Left forelimb (tissue), 1 donor: ENCODE results near the gene NECAB2.

Experiments
- DNase-seq: peaks from one replicate; pipeline ENCODE4 v3.0.0-alpha.2; 2018; ENCODE audit warnings: low spot score

The NECAB2 gene

DNA sequence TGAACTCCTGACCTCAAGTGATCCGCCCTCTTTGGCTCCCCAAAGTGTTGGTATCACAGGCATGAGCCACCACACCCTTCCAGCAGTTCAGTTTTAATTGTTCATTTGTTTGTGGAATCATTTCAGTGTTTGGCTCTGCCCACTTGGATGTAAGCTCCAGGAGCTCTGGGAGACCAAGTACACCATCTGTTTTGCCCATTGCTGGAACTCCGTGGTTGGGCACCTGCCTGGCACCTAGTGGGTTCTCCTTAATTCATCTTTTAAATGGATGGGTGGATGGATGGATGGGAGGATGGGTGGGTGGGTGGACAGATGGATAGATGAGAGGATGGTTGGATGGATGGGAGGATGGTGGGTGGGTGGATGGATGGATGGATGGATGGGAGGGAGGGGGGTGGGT, 953 bp upstream of the NECAB2 start:
- DNase-seq: no peak

DNA sequence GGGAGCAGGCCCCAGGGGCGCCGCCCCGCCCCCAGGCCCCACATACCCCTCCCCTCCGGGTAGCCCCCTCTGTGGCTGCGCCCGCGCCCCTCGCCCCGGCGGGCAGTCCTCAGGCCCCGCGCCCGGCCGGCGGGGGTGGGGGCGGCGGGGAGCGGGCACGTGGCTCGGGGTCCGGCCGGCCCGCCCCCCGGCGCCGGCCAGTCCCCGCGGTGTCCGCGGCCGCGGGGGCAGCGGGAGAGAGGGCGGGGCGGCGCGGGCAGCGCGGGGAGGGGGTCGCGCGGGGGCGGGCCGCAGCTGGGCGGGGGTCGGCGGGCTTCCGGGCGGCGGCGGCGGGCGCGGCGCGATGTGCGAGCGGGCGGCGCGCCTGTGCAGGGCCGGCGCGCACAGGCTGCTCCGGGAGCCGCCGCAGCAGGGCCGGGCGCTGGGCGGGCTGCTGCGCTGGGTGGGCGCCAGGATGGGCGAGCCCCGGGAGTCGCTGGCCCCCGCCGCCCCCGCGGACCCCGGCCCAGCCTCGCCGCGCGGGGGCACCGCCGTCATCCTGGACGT, 335 bp downstream of the NECAB2 start:
- DNase-seq: no peak

DNA sequence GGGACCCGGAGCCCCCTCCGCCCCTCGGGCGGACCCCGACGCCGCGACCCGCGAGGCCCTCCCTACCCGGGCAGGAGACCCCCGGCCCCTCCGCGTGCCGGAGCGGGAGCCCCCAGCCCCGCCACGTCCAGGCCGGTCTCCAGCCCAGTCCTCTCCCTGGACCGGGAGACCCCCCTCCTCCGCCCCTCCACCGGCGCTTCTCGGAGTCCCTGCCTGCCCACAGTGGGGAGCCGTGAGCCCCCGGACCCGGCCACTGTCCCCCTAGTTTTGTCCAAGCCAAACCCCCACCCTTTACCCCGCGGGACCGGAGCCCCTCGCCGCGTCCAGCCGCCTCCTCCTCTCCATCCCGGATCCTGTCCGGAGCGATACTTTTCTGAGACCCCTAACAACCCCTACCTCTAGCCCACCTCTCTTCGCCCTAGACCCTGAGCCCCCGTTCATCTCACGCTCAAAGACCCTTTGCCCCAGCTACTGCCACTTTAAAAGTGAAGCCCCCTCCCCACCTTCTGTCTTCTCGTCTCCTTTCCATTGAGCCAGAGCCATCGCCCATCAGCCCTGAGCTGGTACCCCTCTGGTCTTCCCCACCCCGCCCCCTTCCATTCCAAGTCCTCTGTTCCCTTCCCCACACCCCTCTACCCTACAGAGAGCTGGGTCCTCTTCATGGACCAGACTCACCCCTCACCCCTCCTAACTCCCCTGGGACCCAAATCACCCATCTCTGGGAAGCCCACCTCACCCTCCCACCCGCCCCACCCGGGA, 1.0 kb downstream of the NECAB2 start:
- DNase-seq: no peak

DNA sequence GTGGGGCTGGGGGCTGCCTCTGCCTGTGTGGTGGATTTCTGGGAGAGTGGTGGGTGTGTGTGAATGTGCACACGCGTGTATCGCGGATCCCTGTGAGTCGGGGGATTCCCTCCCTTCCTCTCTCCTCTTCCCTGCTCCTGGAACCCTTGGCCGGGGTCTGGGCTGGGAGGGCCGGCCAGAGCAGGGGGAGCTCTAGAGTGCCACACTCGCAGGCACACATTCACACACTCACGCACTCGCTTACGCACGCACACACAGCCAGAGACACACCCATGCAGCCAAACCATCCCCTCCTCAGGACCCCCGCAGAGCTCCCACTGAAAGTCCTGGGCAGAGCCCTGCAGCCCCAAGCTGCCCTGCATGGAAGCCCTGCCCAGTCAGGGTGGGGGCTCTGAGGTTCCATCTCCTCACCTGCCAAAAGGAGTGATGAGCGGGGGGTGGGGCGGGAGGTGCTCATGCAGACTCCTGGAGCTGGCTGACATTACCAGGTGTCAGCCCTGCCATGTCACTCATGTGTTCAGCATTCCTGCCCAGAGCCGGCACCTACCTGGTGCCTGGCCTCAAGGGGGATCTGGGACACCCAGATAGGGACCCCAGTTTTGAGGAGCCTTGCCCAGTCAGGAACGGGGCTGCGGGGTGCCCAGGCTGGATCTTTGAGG, 1.9 kb downstream of the NECAB2 start:
- DNase-seq: no peak

DNA sequence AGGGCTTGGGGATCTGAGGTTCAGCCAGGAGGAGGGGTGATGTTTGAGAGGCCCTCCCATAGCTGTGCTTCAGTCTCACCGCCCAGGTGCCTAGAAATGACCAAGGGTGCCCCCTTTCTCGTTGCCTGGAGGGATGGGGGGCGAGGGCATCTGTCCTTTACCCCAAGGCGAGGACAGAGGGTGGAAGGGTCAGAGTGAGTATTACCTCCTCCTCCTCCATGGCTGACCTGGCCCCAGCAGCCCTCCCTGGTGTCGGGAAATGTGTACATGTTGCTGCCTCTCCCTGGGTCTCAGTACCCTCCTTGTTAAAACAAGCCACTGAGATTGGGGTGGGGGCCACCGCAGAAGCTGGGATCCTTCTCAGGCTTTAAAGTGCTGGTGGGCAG, 2.4 kb downstream of the NECAB2 start:
- DNase-seq: no peak

DNA sequence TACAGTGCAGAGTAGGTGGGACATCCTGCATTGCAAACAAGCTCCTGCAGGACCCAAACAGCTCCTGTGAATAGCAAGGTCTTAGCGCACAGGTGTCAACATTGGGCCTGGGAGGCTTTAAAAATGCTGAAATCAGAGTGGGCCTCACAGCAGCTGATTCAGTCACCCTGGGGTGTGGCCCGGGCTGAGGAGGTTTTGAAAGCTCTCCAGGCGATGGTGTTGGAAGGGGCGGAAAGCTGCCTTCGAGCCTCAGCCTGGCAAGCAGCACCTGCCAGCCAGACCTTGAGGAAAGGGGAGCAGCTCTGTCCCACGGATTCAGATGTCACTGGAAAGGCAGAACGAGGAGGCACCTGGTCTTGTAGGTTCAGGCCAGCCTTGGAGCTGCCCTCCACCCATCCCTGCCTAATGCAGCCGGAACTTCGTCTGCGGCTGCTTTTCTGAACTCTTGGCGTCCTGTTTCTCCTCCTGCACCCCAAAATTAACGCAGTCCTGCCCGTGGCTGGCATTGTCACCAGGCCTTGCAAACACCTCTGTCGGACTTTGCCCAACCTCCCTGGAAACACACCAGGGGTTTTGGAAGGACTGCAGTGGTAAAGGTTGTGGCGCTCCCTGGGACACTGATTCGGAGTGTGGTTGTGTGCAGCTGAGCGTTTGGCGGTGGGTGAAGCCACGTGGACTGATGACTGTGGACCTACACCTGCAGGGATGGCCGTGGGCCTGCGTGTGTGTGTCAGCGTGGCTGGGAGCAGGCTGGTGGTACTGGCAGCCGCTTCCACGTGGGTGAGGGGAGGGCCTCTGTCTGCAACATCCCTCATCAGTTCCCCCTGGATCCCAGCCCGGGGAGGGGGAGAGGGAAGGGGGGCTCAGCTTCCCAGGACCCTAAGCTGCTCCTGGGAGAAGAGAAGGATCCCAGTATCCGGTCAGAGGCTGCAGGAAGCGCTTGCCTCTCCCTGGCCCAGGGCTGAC, 3.4 kb downstream of the NECAB2 start:
- no peak for DNase-seq

DNA sequence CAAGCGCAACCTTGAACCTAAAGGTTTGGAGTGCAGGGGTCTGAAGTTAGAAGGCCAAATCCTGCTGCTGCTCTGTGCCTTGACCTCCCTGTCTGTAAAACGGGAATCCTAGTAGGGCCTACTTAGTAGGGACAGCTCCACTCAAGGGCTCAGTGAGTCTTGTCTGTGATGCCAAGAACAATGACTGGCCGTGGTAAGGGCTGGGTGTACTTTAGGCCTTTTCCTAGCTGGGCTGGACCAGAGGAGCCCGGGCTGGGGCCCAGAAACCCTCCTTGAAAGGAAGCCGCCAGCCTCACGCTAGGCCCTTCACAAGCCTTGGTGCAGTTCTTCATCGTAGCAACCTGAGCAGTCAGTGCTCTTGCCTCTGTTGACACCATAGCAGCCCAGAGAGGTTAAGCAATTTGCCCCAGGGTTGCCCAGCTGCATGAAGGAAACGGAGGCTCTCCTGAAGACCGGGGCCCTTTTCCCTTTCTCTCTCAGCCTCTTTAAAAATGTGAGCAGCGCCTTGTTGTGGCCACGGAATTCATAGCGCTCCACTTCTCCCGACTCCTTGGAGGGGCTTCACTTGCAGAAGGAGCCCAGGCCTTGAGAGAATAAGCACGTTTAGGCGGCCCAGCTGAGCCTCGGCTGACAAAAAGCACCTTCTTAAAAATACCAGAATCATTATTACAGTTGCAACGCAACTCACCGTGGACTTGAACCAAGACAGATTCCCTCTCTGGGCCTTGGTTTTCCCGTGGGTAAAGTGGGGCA, 4.4 kb downstream of the NECAB2 start:
- no peak for DNase-seq

DNA sequence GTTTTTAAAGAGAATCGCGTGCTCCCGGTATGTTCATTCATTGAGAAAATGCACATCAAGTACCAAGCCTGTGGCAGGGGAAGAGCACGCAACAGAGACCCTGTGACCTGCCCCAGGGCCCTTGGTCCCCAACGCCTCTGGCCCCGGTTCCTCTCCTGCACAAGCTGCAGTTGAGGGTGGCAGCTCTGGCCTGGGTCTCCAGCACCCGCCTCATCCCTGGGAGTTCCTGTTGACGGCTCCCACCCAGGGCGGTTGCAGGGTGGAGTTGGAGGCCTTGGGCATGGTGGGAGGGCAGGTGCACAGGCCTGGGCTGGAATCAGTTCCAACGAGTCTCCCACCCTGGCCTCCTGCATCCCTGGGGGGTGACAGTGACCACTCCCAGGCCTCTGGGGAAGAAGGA, 5.0 kb downstream of the NECAB2 start:
- DNase-seq: no peak

DNA sequence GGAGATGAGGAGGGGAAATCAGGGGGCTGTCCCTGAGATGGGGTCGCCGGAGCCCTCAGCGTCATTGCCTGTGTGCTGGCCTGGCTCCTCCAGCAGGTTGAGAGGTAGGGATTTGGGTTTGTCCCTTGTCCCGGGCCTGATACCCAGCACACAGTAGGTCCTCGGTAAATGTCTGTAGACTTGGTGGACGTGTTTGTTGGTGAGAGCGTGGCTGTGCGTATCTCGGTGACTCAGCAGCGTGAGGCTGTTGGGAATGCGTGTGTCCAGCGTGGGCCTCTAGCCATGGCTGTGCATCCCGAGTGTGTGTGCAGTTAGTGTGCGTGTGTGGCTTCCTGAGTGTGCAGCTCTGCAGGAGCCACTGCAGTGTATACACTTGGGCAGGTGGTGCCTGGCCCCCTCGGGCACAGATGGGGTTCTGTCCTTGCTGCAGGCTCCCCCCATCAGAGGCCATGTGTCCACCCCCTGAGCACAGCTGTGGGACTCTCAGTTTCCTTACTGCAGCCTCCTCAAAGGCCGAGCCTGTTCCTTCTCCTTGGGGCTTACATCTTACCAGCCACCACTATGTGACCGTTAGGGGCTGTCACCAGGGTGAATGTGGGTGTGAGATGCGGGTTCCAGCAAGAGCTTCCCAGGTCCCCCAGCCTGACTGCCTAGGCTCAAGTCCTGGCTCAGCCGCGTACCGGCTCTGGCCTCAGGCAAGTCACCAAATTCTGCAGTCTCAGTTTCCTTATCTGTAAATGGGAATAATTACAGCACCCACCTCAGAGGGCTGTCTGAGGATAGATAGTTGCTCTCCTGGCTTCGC, 5.7 kb downstream of the NECAB2 start:
- DNase-seq: no peak

DNA sequence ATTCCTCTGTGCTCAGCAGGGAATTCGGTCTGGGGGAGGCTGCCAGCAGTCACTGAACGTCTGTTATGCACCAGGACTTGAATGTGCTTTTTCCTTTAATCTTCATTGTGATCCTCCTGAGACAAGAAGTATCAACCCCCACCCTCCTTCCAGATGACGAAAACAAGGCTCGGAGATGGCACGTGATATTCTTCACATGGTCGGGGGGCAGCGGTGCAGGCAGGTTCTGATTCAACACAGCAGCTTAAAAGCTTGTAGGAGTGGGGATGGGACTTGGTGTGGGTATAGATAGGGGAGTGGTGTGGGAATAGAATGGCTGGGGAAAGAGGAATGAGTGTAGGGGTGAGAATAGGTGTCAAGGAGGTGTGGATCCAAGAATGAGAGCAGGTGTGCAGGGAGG, 6.4 kb downstream of the NECAB2 start:
- DNase-seq: no peak

DNA sequence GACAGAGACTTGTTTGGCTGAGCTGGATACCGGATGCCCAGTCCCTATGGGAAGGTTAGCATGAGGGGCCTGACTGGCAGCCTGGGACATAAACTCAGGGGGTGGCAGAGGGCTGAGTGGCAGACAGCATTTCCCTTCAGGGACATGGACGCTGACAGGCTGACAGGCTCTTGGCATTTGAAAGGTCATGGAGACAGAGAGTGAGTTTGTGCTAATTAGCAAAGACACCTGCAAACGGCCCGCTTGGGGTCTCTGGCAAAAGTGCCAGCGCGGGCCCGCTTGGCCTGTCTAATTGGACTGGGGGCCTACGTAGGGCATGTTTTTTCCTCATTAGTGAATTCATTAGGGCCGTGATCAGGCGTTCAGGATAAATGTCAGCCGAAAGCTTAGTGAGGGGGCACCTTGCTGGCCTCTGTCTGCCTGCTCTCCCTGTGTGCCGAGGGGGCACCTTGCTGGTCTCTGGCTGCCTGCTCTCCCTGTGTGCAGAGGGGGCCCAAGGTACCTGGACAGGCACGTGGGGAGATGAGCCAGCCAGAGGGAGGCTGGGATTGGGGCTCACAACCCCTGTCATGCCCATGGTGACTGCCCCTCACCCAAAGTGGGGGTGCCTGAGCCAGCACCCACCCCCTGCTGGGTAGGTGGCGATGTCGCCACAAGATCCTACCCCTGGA, 7.7 kb downstream of the NECAB2 start:
- DNase-seq: no peak

DNA sequence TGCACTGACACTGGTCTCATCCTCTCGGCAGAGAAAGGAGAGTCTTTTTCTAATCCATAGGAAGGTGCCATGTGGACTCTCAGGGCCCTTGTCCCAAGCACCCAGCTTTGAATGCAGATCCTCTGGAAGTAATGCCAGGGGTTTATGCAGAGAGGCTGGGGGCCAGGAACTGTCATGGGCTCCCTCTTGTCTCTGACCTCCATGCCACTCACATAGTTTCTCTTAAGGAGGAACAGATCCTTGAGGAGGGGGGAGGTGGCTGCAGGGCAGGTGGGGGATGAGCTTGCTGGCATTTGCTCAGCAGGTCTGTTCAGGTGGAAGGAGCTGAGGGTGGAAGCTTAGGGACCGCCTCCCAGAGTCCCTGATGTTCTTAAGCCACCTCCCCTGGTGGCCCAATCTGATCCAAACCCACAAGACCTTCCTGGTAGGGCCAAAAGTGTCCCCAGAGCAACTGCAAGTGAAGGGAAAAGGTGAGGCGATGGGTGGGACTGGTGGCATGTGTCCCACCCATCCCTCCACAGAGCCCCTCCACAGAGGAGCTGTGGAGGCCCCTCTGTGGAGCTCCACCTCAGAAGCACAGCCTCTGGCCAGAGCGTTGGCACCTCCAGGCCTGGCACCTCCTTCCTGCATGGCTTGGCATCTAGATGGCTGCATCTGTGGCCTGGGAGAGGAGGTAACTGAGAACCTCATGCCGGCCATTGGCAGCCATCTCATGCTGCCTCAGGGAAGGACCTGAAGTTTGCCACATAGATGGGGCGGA, 9.2 kb downstream of the NECAB2 start:
- DNase-seq: no peak

DNA sequence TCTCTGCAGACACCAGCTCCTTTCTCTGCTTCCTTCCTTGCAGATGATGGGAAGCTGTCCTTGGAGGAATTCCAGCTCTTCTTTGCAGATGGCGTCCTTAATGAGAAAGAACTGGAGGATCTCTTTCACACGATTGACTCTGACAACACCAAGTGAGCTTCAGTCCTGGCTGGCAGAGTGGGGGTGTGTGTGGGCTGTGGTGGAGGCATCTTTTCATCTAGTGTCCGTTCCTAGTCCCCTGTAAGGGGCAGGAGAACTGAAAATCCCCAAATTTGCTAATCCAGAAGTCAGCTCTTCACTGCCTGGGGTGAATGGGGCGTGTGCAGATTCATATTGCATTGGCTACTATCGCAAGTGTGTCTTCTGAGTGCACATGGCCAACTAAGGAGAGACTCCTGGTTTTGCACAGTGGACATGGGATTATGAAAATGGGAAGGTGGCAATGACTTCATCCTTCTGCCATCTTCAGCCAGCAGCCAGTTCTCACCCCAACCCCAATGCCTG, 10.4 kb downstream of the NECAB2 start:
- DNase-seq: no peak

DNA sequence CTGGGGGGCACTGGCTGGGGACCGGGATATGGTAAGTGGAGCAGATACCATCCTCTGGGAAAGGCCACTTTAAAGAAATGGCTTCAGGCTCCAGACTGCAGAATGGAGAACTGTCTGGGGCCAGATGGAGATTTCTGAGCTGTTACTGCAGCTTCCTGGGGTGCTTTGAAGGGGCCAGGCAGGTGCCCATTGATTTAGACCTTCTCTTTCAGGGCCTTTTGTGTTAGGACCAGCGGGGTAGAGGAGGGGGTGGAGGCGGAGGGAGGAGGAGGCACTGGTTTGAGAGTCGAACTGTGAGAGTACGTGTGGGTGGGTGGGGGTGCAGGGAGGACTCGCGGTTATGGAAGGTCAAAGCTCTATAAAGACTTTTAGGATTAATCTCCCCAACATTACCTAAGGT, 11.4 kb downstream of the NECAB2 start:
- no peak for DNase-seq

DNA sequence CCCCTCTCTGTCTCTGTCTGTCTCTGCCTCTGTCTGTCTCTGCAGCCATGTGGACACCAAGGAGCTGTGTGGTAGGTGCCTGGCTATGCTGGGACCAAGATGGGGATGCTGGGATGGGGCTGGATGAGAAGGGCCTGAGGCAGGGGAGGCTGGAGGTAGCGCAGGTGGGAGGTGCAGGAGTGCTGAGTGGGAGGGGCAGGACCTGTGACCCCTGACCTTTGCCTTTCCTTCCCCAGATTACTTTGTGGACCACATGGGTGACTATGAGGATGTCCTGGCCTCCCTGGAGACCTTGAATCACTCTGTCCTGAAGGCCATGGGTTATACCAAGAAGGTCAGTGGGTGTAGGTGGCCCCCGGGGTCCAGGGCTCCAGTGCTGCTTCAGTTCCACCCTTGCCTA, 12.8 kb downstream of the NECAB2 start:
- no peak for DNase-seq

DNA sequence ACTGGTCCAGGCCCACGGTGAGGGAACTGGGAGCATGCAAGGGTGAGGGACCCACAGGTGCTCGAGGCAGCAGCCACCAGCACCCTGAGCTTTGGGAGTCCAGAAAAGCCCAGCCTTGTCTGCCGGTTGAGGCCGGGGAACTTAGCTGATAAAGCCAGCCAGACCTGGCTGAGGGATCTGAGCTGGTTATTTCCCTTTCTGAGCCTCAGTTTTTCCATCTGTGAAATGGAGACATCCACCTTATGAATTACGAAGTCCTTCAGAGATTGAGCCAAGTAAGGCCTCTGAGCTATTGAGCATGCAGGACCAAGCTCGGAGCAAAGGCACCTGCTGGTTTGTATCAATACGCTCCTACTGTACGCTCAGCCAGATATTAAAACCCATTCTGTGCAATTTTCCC, 13.8 kb downstream of the NECAB2 start:
- no peak for DNase-seq

DNA sequence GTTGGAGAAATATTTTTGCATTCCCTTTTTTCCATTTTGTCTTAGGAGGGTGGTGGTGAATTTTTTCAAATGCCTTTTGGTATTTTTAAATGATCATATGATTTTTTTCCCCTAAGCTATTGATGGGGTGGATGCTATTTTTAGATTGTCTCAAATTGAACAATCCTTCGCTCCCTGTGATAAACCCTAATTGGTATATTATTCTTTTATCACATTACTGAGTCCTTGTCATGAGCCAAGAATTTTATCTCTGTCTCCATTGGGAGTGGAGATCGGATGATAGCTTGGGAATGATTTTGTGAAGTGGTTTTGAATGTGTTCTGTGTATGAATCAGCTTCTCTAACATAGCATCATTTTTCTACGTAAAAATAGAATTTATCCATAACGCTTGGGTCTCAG, 15.4 kb downstream of the NECAB2 start:
- no peak for DNase-seq

DNA sequence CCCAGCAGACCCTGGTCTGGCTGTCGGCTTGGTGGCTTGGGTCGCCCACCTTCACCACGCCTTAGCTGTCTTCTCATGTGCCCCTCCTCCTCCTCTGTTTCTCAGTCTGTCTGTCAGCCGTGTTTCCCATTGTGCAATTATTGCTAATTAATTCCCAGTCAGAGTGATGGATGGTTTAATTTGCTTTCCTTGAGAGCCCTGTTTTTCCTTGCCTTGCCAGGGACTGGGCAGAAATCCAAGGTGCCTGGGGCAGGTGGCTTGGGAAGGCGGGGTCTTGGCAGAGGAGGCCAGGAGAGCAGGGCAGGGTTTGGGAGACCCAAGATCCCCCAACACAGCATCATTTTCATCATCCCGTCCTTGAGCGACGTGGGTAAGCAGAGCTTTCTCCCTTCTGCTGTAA, 21.3 kb downstream of the NECAB2 start:
- no peak for DNase-seq

DNA sequence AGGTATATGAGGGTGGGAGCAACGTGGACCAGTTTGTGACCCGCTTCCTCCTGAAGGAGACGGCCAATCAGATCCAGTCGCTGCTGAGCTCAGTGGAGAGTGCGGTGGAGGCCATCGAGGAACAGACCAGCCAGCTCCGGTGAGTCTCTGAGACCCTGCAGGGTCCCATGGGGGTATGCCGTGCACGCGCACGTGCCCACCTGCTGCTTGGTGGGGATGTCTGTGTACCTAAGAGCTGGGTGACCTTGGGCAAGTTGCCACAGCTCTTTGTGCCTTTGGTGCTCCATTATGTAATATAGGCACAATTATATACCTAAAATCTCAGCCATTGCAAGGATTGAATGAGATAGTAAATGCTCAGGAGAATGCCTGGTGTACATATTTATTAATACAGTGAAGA, 22.4 kb downstream of the NECAB2 start:
- DNase-seq: no peak
